AML-193 (cell line): ENCODE data around the gene TDRD10.

ENCODE experiments used
- DNase-seq, 2 experiments: peaks; one replicate each; lab custom pipeline; 2025; lab: John Stamatoyannopoulos, UW

The TDRD10 gene

DNA sequence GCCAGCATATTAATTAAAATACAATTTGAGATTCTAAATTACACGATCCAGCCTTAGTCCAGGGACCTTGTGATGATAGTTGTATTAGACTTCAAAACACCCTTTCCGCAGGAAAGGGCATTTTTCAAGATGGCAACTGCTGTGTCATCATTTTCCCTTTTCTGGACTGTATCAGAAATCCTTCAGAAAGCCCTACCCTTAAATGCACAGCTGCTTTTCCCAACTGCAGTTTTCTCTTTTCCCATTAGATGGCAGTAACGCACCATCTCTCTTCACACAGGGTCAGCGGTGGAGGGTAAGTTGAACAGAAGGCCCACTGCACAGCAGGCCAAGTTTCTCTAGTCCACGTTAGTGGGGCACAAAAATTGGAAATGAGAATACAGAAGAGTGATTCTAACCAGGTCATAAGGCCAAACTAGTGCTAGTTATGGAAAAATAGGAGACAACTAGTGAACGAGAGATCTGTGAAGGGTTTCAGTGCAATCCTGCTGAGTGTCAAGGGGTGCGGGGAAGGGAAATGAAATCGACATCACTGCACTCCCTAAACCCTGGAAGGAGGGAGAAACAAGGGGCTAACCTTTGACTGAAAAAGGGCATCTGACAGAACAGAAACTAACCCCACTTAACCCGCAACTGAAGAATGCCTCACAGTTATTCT lies 22.1 kb upstream of the TDRD10 start:
- DNase-seq = peak; percentile 79 to 84

DNA sequence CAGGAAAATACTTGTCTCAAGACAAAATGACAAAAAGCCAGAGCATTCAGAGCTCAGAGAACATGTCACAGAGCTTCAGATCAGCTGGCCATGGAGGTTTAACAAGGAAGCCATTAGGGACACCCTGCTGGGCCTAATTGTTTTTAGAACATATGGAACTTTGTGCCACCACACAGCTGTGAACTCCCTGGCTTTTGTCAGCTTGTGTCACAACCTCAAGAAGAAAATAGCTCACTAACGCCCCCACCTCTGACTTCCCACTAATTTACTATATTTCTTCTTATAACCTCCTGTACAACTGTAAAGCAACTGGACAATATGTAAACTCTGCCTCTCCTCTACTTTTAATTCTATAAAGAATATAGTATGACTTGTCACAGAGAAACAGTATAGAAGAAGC lies 21.0 kb upstream of the TDRD10 start:
- peak in 1 of 2 experiments; percentile 34 for DNase-seq

DNA sequence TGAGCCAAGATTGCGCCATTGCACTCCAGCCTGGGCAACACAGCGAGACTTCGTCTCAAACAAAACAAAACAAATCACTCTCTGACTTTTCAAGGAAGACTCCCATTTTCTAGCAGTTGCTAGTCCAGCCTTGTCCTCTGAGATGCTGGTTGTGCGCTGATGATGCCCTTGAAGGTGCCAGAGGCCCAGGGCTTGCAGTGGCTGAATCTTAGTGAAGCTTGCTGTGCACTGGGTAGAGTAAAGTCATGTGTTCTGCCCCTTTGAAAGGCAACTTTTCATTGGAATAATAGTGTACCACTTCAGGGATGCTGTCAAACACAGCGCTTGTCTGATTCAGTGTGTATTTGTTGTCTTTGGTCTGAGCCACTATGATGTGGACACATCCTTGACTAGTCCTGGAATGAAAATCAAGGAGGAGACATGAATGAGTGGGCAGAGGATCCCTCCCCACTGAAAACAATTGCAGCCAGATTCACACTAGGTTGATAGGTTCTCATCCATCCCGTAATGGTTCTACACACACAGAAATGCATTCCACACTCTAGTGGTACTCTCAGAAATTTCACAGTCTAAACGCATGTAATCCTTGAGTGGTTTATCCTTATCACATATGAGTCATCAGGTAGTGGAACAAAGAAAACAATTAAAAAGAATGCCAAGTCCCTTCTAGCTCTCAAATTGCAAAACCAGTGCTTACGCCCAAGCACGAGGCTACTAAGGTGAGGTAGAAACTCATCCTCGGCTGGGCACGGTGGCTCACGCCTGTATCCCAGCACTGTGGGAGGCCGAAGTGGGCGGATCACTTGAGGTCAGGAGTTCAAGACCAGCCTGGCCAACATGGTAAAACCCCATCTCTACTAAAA lies 17.8 kb upstream of the TDRD10 start:
- no peak for DNase-seq

DNA sequence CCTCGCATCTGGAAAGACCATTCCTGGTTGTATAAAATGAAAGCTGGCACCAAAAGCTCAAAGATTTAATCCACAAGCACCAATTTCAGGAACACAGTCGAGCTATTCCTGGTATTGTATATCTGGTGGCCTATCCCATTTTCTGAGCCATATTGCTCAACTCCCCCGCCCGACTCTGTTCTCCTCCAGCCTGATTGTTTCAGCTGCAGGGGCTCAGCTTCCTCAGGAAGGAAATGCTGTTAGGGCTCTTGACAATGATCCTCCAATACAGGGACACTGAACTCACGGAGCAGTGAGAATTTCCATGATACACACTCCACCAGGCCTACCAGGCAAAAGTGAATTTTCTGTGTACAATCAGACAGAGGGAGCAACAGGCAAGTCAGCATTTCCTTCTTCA lies 16.9 kb upstream of the TDRD10 start:
- peak; percentile 29 to 43 for DNase-seq

DNA sequence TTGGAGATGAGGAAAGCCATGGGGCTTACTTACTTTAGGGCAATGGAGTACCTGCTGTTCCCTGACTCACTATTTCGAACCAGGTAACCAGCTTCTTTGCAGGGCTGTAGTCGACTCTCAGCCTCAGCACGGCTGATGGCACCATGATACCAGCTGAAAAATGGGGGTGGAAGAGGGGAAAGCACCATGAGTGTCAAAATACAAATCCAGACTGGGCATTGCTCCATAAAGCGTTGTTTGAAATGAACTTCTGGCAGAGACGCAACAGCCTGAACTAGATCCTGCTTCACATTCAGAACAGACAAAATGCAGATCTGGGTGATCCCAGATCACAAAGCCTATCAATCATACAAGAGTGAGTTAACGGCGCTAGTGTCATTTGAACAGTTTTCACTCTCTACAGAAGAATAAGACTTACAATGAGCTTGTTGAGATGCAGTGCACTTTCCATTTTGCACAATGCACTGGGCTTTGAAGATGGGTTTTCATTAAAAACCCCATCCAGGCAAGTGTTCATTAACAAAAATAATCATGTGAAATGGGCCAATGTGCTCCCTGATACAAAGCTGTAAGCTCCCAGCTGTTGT lies 16.0 kb upstream of the TDRD10 start:
- no peak for DNase-seq

DNA sequence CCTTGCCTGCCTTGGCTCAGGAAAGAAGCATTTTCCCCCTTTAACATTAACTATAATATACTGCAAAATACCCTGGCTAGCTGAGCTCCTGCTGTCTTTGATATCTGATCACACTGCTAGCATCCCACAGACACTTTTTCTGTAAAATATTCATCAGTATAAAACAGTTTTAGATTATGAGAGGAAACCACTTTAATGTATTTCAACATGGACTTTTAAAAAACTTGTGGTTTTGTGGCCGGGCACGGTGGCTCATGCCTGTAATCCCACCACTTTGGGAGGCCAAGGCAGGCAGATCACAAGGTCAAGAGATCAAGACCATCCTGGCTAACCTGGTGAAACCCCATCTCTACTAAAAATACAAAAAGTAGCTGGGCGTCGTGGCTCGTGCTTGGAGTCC lies 15.3 kb upstream of the TDRD10 start:
- DNase-seq = peak; percentile 15 to 24

DNA sequence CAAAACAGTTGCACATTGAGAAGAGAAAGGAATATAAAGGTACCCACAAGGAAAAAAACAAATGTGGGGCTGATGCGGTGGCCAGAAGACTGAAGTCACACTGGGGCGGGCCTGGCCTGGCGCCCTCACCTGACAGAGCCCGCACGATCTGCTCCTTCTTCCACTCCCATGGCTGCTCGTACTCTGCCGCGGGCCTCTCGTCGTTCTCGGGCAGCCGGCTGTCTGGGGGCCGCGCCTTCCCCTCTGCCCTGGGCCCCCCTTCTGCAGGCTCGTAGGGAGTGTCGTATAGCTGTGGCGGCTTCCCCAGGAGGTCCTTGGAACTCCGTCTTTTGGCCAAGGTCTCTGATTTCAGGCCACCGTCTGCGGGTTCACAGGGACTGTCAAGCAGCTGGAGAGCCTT lies 13.1 kb upstream of the TDRD10 start:
- no peak for DNase-seq

DNA sequence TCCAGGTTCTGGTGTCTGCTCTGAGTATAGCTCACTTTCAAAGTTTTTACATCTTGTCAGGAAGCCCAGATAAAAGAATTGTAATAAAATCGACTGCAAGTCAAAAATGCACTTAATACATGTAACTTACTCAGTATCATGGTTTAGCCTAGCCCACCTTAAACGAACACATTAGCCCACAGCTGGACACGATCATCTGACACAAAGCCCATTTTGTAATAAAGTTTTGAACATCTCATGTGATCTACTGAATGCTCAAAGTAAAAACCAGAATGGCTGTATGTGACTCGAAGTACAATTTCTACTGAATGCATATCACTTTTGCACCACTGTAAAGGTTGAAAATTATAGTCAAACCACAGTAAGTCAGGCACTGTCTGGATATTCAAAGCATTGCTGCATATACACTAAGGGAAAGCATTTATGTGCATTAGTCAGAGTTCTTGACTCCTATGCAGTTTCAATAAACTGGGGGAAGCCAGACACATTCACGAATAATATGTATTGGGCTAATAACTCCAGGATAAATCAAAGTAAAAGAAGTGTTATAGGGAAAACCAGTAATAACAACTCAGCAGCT lies 12.2 kb upstream of the TDRD10 start:
- no peak for DNase-seq

DNA sequence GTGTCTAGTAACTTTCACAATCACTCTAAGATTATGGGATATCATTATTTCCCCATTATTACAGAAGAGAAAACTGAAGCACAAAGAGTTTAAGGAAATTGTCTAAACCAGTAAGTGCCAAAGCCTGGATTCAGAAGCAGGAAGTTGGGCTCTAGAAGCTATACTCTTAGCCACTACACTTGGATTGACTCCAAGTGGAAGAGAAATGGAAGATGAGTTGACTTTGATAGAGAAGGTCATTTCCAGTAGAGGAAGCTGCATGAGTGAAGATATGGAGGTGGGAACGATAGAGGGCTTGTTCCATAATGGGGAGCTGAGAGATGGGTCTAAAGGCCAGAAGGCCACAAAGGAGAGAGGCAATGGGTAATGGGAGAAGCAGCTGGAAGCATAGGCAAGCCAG lies 11.7 kb upstream of the TDRD10 start:
- DNase-seq = peak; percentile 88 to 92

DNA sequence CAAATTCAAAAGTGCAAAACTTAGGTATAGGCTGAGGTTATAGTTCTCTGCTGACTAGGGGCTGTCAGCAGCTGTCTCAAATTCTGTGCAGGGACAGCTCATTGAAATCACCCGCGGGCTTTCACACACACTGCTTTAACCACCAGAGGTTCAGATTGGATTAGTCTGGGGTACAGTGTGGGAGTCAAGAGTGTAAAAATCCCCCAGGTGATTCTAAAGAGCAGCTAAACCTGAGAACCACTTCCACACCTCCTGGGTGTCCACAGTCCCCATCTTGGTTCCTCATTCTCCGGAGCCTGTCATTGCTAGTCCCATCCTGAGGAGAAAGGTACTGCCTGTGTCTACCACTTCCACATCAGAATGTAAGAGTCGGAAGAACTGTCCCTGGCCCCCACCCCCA lies 9.9 kb upstream of the TDRD10 start:
- no peak for DNase-seq

DNA sequence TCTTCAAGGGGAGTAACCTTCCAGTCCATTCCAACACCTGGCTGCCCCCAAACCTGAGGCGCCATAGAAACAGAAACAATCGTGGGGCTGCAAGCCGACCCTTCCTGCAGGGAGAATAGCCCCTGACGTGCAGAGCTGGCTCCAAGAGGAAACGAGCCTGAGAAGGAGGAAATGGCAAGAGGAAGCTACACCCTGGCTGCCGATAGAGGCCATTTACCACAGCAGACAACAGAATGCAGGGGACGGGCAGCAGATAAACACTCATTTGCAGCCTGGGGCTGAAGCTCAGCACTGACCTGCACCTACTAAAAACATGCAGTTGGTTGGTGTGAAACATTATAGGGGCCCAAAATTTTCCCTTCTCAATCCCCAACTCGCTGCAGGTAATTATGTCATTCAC lies 8.7 kb upstream of the TDRD10 start:
- peak; percentile 22 to 68 for DNase-seq

DNA sequence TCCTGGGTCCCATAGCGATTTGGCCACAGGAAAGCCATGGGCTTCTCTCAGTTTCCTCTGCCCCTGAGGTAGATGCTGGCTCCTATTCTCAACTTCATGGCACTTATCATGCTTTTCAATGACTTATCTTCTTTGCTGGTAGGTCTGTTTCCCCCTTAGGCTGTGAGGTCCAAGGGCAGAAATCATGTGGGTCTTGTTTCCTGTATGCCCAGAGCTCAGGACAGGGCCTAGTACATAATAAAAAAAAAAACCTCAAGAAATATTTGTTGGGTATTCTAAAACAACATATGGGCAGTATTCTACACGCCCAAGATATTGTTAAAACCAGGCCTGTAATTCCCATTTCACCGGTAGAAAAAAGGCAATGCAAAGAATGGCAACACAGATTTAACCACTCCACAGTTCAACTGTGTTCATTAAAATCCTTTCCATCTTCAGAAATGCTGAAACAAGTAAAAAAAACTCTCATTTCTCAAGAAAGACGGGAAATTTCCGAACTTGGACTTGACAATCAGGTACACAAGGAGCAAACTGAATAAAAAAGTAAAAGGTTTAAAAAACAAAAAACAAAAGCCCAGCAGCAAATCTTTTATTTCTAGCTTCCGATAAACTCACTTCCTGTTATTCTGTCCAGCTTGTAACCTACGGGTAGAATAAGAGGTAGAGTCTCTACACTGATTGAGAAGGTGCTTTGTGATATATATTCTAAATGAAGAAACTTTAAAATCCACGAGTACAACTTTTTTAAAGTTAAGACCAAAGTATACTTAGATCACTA lies 6.3 kb upstream of the TDRD10 start:
- no peak for DNase-seq

DNA sequence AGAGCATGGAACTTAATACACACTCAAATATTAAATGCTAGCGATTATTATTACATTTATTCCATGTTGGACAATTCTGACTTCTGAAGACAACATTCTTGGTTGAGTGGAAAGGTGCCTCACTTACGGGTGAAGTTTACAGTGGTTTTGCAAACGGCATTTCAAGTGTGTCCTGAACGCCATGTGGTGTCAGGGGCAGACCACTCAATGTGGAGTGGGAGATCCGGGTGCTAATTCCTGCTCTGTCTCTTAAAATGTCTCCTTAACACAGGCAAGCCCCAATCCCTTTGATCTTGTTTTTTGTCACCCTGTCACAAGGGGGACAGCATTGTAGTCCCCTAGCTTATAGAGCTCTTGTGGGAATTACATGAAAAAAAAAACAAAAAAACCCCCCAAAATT lies 5.6 kb upstream of the TDRD10 start:
- no peak for DNase-seq

DNA sequence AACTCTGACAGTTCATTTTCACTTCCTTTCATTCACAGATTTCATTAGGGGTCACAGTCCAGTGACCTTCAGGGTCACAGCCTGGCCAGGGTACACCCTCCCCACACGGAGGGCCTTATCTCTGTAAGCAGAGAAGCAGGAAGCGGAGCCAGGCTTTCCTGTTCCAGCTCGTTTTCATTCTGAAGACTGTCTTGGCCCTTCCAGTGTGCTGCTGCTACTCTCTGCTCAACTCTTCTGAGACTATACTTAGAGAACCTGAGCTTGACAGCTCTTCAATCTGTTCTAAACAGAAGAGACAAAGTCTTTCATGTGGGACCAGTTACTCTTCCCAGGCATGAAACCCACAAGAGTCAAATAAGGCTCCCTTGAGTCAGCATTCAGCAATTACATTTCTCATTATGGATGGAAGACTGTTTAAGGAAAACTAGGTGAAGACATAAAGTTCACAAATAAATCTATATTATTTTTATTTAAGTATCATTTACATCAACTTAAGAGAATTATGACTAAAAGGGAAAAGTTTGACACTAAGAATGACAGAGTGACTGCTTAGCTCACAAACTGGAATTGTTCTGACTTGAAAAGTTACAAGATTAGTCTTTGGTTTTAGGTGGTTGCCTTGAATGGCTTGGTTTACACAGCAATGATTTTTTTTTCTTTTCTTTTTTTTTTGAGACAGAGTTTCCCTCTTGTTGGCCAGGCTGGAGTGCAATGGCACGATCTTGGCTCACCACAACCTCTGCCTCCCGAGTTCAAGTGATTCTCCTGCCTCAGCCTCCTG lies 4.8 kb upstream of the TDRD10 start:
- no peak for DNase-seq

DNA sequence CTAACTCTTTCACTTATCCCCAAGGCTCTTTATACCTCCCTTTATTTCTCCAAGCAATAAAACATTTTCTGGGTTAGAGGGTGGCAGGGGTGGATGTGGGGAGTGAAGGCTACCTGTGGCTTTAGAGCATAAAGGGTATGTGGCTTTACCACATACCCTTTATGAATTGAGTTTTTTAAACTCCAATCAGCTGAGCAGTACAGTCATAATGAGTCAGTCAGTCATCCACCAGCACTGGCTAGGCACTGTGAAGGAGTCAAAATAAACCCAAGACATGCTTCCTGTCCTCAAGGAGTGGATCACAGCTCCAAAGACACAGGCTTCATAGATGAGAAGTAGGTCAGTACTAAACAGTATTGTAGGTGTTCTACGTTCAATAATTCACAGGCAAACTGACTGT lies 2.6 kb upstream of the TDRD10 start:
- DNase-seq = no peak

DNA sequence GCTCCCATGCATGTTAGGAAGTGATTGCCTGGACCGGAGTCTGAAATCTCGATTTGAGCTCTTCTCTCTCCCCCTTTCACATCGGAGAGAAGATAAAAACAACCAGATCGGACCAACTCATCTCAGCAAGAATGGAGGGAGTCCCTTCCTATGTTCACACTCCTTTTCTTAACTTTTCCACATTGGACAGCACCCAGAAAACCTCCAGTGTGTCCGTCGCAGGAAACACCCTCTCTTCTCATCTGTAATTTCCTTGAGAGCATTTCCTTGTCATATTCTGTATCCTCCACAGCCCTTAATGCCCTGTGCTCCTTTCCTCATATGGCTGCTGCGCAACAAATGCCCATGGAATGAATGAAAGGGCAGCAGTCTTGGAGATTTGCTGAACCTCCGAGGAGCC lies 1.5 kb upstream of the TDRD10 start:
- no peak for DNase-seq

DNA sequence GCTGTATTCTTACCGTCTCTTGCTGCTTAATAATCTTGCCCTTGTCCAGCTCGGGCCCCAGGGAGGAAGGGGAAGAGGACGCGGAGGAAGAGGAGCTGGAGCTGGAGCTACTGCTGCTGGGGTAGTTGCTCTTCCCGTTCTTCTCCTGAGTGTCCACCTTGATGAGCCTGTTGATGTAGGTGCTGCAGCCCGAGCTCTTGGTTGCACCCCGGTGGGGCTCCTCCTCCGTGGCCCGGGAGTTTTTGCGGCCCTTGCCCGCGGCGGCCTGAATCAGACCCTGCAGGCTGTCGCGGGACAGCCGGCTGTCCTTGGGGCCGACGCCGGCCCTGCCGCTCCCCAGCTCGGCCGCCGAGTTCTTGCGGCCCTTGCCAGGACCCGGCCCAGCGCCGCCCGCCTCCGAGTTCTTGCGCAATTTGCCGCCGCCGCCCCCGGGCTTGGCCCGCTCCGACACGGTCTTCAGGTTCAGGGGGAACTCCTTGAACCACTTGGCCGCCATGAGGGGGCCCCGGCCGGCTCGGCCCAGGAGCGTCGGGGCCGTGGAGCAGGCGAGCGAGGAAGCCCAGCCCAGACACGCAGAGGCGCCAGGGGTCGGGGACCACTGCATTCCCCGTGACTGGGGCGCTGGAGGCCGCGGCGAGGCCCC lies 475 bp upstream of the TDRD10 start:
- no peak for DNase-seq

DNA sequence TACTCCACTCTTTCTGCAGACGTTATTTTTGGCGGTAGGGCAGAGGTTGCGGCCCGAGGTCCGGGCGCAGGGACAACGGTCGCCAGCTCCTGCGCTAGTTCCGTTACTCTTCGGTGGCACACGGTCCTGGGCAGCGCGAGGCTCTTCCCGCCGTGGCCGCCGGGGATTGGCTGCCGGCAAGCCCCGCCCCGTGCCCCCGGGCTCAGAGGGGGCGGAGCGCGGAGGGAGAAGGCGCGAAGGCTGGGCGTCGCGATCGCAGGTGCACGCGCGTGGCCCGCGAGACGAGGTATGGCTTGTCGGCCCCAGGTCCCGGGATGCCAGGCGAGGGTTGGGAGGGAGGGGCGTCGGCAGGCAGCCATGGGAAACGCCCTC lies 711 bp downstream of the TDRD10 start:
- no peak for DNase-seq

DNA sequence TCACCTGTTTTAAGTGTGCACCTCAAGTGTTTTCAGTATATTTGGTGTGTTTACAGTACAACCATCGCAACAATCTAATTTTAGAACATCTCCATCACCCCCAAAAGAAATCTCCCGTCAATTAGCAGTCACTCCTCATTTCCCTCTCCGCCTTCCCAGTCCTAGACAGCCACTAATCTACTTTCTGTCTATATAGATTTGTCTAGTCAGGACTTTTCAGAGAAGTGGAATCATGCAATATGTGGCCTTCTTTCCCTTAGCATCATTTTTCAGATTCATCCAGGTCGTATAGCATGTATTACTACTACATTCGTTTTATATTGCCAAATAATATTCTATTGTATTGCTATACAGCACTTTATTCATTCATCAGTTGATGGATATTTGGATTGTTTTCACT lies 1.9 kb downstream of the TDRD10 start:
- DNase-seq = no peak

DNA sequence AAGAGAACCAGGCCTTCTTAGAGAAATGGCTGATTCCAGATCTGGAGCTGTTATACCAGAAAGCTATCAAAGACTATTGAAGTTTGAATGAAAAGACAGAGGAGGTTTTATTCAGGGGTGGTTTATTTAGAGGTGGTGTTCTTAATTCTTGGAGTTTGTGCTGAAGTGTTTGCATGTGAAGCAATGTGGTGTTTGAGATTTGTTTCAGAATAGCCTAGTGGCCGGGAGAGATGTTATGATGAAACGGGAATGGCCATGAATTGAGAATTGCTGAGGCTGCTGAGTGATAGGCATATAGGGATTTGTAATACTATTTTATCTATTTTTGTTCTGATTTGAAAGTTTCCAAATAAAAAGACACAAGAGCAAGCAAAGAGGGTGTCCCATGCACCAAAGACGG lies 10.7 kb downstream of the TDRD10 start:
- no peak for DNase-seq

DNA sequence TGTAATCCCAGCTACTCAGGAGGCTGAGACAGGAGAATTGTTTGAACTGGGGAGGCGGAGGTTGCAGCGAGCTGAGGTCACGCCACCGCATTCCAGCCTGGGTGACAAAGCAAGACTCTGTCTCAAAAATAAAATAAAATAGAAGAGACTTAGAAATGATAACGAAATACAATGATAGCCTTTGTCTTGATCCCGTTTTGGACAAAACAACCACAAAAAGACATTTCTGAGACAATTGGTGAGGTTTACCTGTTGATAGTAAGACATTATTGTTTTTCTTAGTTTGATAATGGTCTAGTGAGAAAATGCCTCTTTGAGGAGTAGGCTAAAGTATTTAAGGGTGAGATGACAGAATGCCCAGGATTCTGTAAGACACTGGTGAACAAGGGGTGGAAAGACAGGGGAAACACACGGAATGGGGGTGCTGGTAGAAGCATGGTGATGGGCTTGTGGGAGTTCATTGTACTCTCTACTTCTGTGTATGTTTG lies 12.1 kb downstream of the TDRD10 start:
- no peak for DNase-seq
